ENCODE data around the gene FAM120C.

FAM120C gene

GRCh38 chrX:54171091-54171490 is 12.0 kb downstream of the FAM120C start:
- TF ChIP-seq, protein P1, sequence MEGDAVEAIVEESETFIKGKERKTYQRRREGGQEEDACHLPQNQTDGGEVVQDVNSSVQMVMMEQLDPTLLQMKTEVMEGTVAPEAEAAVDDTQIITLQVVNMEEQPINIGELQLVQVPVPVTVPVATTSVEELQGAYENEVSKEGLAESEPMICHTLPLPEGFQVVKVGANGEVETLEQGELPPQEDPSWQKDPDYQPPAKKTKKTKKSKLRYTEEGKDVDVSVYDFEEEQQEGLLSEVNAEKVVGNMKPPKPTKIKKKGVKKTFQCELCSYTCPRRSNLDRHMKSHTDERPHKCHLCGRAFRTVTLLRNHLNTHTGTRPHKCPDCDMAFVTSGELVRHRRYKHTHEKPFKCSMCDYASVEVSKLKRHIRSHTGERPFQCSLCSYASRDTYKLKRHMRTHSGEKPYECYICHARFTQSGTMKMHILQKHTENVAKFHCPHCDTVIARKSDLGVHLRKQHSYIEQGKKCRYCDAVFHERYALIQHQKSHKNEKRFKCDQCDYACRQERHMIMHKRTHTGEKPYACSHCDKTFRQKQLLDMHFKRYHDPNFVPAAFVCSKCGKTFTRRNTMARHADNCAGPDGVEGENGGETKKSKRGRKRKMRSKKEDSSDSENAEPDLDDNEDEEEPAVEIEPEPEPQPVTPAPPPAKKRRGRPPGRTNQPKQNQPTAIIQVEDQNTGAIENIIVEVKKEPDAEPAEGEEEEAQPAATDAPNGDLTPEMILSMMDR (IDR thresholded peaks at IDR 0.05; ENCODE audit: control extremely low read depth, extremely low read depth, low read depth, missing control alignments): no peak
- ChIA-PET POLR2A (no interaction called here), CTCF (no interaction called here)
- DNase-seq (ENCODE audit: extremely low spot score): no peak

GRCh38 chrX:54166915-54167314 is 16.1 kb downstream of the FAM120C start:
- ChIA-PET CTCF (no interaction called here), POLR2A (no interaction called here)
- TF ChIP-seq, protein P1 (IDR thresholded peaks at IDR 0.05; ENCODE audit: control extremely low read depth, extremely low read depth, low read depth, missing control alignments): no peak
- DNase-seq (ENCODE audit: extremely low spot score): no peak

- TF ChIP-seq, protein P1 (IDR thresholded peaks at IDR 0.05; ENCODE audit: control extremely low read depth, extremely low read depth, low read depth, missing control alignments): no peak
- no peak for DNase-seq (ENCODE audit: extremely low spot score)
- ChIA-PET POLR2A (interaction anchor here (0.6 kb wide), 1 partner anchor 187 kb away, joined by 3 read pairs; no protein-coding TSS in a partner anchor), CTCF (no interaction called here)
Observed at GRCh38 chrX:54157561-54157960, 25.5 kb downstream of the FAM120C start.

GRCh38 chrX:54134269-54134668 is 48.8 kb downstream of the FAM120C start:
- DNase-seq (ENCODE audit: extremely low spot score): no peak
- ChIA-PET POLR2A (no interaction called here), CTCF (no interaction called here)
- TF ChIP-seq, protein P1 (IDR thresholded peaks at IDR 0.05; ENCODE audit: control extremely low read depth, extremely low read depth, low read depth, missing control alignments): no peak

DNA sequence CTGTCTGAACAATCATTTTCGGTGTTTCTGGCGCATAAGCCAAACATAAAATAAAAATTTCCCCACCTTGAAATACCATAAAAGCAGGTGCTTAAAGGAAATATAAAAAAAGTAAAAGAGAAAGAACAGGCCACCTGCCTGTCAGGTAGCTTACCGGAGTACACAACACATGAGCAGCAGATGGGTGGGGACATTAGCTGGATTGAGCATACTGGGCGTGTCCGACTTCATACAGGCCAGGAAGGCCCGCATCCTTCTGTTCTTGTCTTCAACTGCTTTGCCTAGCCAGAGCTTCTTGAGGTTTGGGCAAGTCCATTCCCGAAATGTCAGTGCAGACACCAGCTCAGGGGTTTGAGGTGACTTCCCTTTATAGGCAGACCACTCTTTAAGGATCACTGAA is 66.7 kb downstream of the FAM120C start:
- CTCF ChIA-PET: no interaction called here
- DNase-seq (ENCODE audit: extremely low spot score): no peak
- POLR2A ChIA-PET: no interaction called here
- TF ChIP-seq, protein P1 (IDR thresholded peaks at IDR 0.05; ENCODE audit: control extremely low read depth, extremely low read depth, low read depth, missing control alignments): no peak

DNA sequence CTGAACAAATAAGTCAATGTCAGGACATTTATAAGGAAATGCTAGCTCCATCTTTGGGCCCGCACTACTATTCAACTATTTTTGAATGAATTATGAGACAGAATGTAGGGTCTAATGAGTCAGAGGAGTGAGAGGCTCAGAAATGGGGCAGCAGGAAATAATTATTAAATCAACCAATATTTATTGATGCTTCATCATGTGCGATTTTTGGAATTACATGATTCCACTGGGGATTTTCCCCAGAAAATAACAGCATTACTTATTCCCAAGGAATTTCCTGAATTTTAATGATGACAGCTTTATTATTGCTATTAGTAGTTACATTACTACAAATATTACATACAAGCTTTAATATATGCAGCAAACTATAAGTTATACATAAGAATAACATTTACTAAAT is 89.5 kb downstream of the FAM120C start:
- ChIA-PET CTCF (interaction anchor here (1.0 kb wide), 1 partner anchor 9 kb away, joined by 3 read pairs; no protein-coding TSS in a partner anchor), POLR2A (no interaction called here)
- TF ChIP-seq, protein P1 (IDR thresholded peaks at IDR 0.05; ENCODE audit: control extremely low read depth, extremely low read depth, low read depth, missing control alignments): no peak
- DNase-seq (ENCODE audit: extremely low spot score): no peak

GRCh38 chrX:54093159-54093558 is 89.9 kb downstream of the FAM120C start:
- DNase-seq (ENCODE audit: extremely low spot score): no peak
- ChIA-PET POLR2A (no interaction called here), CTCF (no interaction called here)
- TF ChIP-seq, protein P1 (IDR thresholded peaks at IDR 0.05; ENCODE audit: control extremely low read depth, extremely low read depth, low read depth, missing control alignments): no peak
